K562 (cell line): ENCODE measurements around the gene LETM1. TPM values are rescaled to one million over a fixed set of nuclear protein-coding genes. Genes with fewer than 3 reads are reported as not detected.
A peak's percentile ranks its signal among the peaks of the same experiment; 100 is the strongest.

Experiments
- CHD1 ChIP-seq: fragments of 200-600 bp; sonication (generic); IDR thresholded peaks from one replicate; pipeline ENCODE4 v1.6.1; 2012; ENCODE audit warnings: mild to moderate bottlenecking, moderate library complexity, low read length, inconsistent platforms
- CREBBP ChIP-seq: IDR thresholded peaks from one replicate; pipeline ENCODE4 v1.6.1; 2012; ENCODE audit warnings: low read depth, mild to moderate bottlenecking, control low read depth, inconsistent platforms, low read length
- HMGN3 ChIP-seq: IDR thresholded peaks from 2 replicates; pipeline ENCODE4 v1.6.1; 2011; ENCODE audit warnings: borderline replicate concordance, low read depth, mild to moderate bottlenecking, mixed read lengths, low read length; ENCODE audit not compliant: insufficient read length; ENCODE audit errors: extremely low read depth
- KAT7 ChIP-seq: sonication (generic); formaldehyde crosslinking; IDR thresholded peaks from 2 replicates; pipeline ENCODE4 v1.8.0; 2022; ENCODE audit warnings: missing genetic modification reagents, mild to moderate bottlenecking, borderline replicate concordance
- KDM5B ChIP-seq: fragments of 200-600 bp; sonication (generic); IDR thresholded peaks from 2 replicates; pipeline ENCODE4 v1.6.1; 2012; ENCODE audit warnings: low read depth, mild to moderate bottlenecking, moderate library complexity, low read length, control low read depth, inconsistent platforms; ENCODE audit not compliant: insufficient replicate concordance
- L3MBTL2 ChIP-seq: fragments of 450-650 bp; IDR thresholded peaks from 2 replicates; pipeline ENCODE4 v1.6.1; 2016; ENCODE audit warnings: mild to moderate bottlenecking, moderate library complexity
- LCOR ChIP-seq: sonication (generic); formaldehyde crosslinking; IDR thresholded peaks from 2 replicates; pipeline ENCODE4 v1.8.0; 2022; ENCODE audit warnings: mild to moderate bottlenecking, missing genetic modification reagents
- RBM17 ChIP-seq: fragments of 200-400 bp; formaldehyde crosslinking; IDR thresholded peaks from 2 replicates; pipeline ENCODE4 v1.6.1; 2017; ENCODE audit warnings: low read depth, mild to moderate bottlenecking, low read length, borderline replicate concordance
- SMAD3 ChIP-seq: fragments of 450-650 bp; formaldehyde crosslinking; conservative IDR thresholded peaks from 2 replicates; pipeline ENCODE4 v1.4.0; 2020; ENCODE audit warnings: mild to moderate bottlenecking
- TEAD4 ChIP-seq, 2 experiments: sonication (generic) in 1 of 2; formaldehyde crosslinking in 1 of 2; IDR thresholded peaks; 2 replicates each; pipeline versions ENCODE4 v1.6.1 to v1.8.0; 2012 to 2022; ENCODE audit warnings: borderline replicate concordance in 1 of 2, inconsistent platforms in 1 of 2, low read length in 1 of 2, mild to moderate bottlenecking in 1 of 2, missing genetic modification reagents in 1 of 2
- TFAP4 ChIP-seq: sonication (generic); formaldehyde crosslinking; IDR thresholded peaks from 2 replicates; pipeline ENCODE4 v1.8.0; 2022; ENCODE audit warnings: missing genetic modification reagents, mild to moderate bottlenecking, moderate library complexity, borderline replicate concordance
- ZFX ChIP-seq: sonication (generic); formaldehyde crosslinking; IDR thresholded peaks from 2 replicates; pipeline ENCODE4 v1.8.0; 2022; ENCODE audit warnings: mild to moderate bottlenecking, missing genetic modification reagents, moderate library complexity
- ZNF316 ChIP-seq: fragments of 450-650 bp; IDR thresholded peaks from 2 replicates; pipeline ENCODE4 v1.6.1; 2016
- ZNF436 ChIP-seq: fragments of 250-450, 450-650 bp; sonication (Bioruptor Pico); formaldehyde crosslinking; IDR thresholded peaks from 2 replicates; pipeline ENCODE4 v1.7.0; 2020; ENCODE audit warnings: mild to moderate bottlenecking
- polyA plus RNA-seq, 8 experiments: library from polyadenylated mRNA; depleted of rRNA in 4 of 8; stranded (reverse) in 5 of 8; unstranded in 3 of 8; fragments of >200 nt; fragmentation: Nextera tagmentation in 2 of 8; fragmentation: Illumina TruSeq in 1 of 8; extraction: Ambion mirVana in 2 of 8; extraction: Trizol in 1 of 8; gene quantifications; 2 replicates each; pipeline versions ENCODE4 v1.2.1 to v1.2.3, GENCODE V29; 2011 to 2014; ENCODE audit warnings: inconsistent platforms in 1 of 8, missing spikeins in 1 of 8
- total RNA-seq, 7 experiments: library from RNA; depleted of rRNA in 6 of 7; stranded (reverse); fragments of >200 nt in 6 of 7; fragmentation: Illumina TruSeq in 2 of 7; extraction: Trizol in 2 of 7; gene quantifications; 2 replicates each; pipeline versions ENCODE4 v1.2.1 to v1.2.3, GENCODE V29; 2011 to 2021; ENCODE audit warnings: low replicate concordance in 1 of 7
- TF ChIP-seq, protein P1 (sequence below), 2 experiments: fragments of 450-650 bp; formaldehyde crosslinking in 1 of 2; IDR thresholded peaks; 2 replicates each; pipeline versions ENCODE4 v1.4.0 to v1.6.1; 2014 to 2020; ENCODE audit warnings: mild to moderate bottlenecking in 2 of 2, borderline replicate concordance in 1 of 2, low read depth in 1 of 2

The LETM1 gene
- total and polyA plus RNA-seq, 9 of the 15 experiments (the other 6 are each of a cell fraction or from before 2014, with no cell fraction given), result 3.9 to 109 (median 35.0) TPM

GRCh38 chr4:1856943-1857699 is 1.2 kb upstream of the LETM1 start (continued):
- TF ChIP-seq, protein P1, sequence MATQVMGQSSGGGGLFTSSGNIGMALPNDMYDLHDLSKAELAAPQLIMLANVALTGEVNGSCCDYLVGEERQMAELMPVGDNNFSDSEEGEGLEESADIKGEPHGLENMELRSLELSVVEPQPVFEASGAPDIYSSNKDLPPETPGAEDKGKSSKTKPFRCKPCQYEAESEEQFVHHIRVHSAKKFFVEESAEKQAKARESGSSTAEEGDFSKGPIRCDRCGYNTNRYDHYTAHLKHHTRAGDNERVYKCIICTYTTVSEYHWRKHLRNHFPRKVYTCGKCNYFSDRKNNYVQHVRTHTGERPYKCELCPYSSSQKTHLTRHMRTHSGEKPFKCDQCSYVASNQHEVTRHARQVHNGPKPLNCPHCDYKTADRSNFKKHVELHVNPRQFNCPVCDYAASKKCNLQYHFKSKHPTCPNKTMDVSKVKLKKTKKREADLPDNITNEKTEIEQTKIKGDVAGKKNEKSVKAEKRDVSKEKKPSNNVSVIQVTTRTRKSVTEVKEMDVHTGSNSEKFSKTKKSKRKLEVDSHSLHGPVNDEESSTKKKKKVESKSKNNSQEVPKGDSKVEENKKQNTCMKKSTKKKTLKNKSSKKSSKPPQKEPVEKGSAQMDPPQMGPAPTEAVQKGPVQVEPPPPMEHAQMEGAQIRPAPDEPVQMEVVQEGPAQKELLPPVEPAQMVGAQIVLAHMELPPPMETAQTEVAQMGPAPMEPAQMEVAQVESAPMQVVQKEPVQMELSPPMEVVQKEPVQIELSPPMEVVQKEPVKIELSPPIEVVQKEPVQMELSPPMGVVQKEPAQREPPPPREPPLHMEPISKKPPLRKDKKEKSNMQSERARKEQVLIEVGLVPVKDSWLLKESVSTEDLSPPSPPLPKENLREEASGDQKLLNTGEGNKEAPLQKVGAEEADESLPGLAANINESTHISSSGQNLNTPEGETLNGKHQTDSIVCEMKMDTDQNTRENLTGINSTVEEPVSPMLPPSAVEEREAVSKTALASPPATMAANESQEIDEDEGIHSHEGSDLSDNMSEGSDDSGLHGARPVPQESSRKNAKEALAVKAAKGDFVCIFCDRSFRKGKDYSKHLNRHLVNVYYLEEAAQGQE (IDR thresholded peaks at IDR 0.05; ENCODE audit: borderline replicate concordance), result peak; percentile 88
- TF ChIP-seq, protein P1 (CRISPR knock-in tag; IDR thresholded peaks at IDR 0.05; ENCODE audit: low read depth), result no peak
- TF ChIP-seq KDM5B (no peak), ZFX (CRISPR knock-in tag) (peak; percentile 11; the same call in 1 of the 2 replicates), HMGN3 (peak; percentile 19), SMAD3 (CRISPR knock-in tag) (no peak), RBM17 (no peak), ZNF316 (peak; percentile 46), CREBBP (no peak), L3MBTL2 (peak; percentile 29; the same call in 1 of the 2 replicates), CHD1 (peak; percentile 7), KAT7 (CRISPR knock-in tag) (0 out of 2 replicates have a peak, but pooled peaks have one; percentile 1), TEAD4 (IDR thresholded peaks at IDR 0.05; ENCODE audit: low read length) (0 out of 2 replicates have a peak, but pooled peaks have one; percentile 11), TEAD4 (CRISPR knock-in tag; IDR thresholded peaks at IDR 0.05; ENCODE audit: borderline replicate concordance) (no peak), LCOR (CRISPR knock-in tag) (peak; percentile 77; the same call in 1 of the 2 replicates), TFAP4 (CRISPR knock-in tag) (peak; percentile 10; the same call in 1 of the 2 replicates), ZNF436 (CRISPR knock-in tag) (no peak)
